Measurements from ENCODE around the gene PABPN1.
"Not testable (repeated sequence)": the region's sequence is repeated elsewhere in the genome, so short reads cannot be mapped to it uniquely, and the experiment has no call there.

Gene PABPN1

GRCh38 chr14:23323838-23324454 lies 2.7 kb downstream of the PABPN1 start:
- no peak overlapping the region for H3K4me3 ChIP-seq (replicated peaks in 1 of 2; ENCODE audit: low read depth in 2 of 2, low read length in 2 of 2)
- DNase-seq (ENCODE audit: low read depth in 2 of 2): no peak
- TF ChIP-seq, protein P1, sequence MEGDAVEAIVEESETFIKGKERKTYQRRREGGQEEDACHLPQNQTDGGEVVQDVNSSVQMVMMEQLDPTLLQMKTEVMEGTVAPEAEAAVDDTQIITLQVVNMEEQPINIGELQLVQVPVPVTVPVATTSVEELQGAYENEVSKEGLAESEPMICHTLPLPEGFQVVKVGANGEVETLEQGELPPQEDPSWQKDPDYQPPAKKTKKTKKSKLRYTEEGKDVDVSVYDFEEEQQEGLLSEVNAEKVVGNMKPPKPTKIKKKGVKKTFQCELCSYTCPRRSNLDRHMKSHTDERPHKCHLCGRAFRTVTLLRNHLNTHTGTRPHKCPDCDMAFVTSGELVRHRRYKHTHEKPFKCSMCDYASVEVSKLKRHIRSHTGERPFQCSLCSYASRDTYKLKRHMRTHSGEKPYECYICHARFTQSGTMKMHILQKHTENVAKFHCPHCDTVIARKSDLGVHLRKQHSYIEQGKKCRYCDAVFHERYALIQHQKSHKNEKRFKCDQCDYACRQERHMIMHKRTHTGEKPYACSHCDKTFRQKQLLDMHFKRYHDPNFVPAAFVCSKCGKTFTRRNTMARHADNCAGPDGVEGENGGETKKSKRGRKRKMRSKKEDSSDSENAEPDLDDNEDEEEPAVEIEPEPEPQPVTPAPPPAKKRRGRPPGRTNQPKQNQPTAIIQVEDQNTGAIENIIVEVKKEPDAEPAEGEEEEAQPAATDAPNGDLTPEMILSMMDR (IDR thresholded peaks at IDR 0.05; ENCODE audit: low read depth, low read length): no peak

- no peak overlapping the region for H3K4me3 ChIP-seq (replicated peaks in 1 of 2; ENCODE audit: low read depth in 2 of 2, low read length in 2 of 2)
- TF ChIP-seq, protein P1 (IDR thresholded peaks at IDR 0.05; ENCODE audit: low read depth, low read length): no peak
- DNase-seq (ENCODE audit: low read depth in 2 of 2): no peak
Observed at GRCh38 chr14:23324455-23324846, 3.2 kb downstream of the PABPN1 start.

GRCh38 chr14:23324993-23325392 lies 3.7 kb downstream of the PABPN1 start:
- TF ChIP-seq, protein P1 (IDR thresholded peaks at IDR 0.05; ENCODE audit: low read depth, low read length): no peak
- DNase-seq (ENCODE audit: low read depth in 2 of 2): no peak
- H3K4me3 ChIP-seq (replicated peaks in 1 of 2; ENCODE audit: low read depth in 2 of 2, low read length in 2 of 2): no peak overlapping the region

DNA sequence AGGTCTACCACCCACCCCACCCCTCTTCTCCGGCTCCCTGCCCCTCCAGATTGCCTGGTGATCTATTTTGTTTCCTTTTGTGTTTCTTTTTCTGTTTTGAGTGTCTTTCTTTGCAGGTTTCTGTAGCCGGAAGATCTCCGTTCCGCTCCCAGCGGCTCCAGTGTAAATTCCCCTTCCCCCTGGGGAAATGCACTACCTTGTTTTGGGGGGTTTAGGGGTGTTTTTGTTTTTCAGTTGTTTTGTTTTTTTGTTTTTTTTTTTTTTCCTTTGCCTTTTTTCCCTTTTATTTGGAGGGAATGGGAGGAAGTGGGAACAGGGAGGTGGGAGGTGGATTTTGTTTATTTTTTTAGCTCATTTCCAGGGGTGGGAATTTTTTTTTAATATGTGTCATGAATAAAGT lies 4.5 kb downstream of the PABPN1 start:
- not testable (repeated sequence) for DNase-seq (ENCODE audit: low read depth in 2 of 2); H3K4me3 ChIP-seq (replicated peaks in 1 of 2; ENCODE audit: low read depth in 2 of 2, low read length in 2 of 2)

GRCh38 chr14:23326491-23327332 lies 5.5 kb downstream of the PABPN1 start:
- no peak overlapping the region for H3K4me3 ChIP-seq (replicated peaks in 1 of 2; ENCODE audit: low read depth in 2 of 2, low read length in 2 of 2)
- TF ChIP-seq, protein P1 (IDR thresholded peaks at IDR 0.05; ENCODE audit: low read depth, low read length): no peak
- DNase-seq (ENCODE audit: low read depth in 2 of 2): peak in 1 of 2 donors; percentile 3

GRCh38 chr14:23327947-23328744 lies 6.9 kb downstream of the PABPN1 start:
- peak; percentile 86 to 87 for DNase-seq (ENCODE audit: low read depth in 2 of 2)
- TF ChIP-seq, protein P1 (IDR thresholded peaks at IDR 0.05; ENCODE audit: low read depth, low read length): peak; percentile 77
- H3K4me3 ChIP-seq (replicated peaks in 1 of 2; ENCODE audit: low read depth in 2 of 2, low read length in 2 of 2): no peak overlapping the region

DNA sequence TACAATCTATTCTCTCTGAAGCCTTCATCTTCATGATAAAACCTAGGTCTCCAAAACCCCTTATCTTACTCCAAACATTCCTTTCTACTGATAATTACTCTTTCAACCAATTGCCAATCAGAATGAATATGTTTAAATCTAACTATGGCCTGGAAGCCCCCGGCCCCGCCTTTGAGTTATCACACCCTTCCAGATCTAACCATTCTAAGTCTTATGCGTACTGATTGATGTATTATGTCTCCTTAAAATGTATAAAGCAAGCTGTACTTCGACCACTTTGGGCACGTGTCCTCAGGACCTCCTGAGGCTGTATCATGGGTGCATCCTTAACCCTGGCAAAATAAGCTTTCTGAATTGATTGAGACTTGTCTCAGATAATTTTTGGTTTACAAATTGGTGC lies 14.4 kb downstream of the PABPN1 start:
- no peak overlapping the region for H3K4me3 ChIP-seq (replicated peaks in 1 of 2; ENCODE audit: low read depth in 2 of 2, low read length in 2 of 2)
- TF ChIP-seq, protein P1 (IDR thresholded peaks at IDR 0.05; ENCODE audit: low read depth, low read length): no peak
- DNase-seq (ENCODE audit: low read depth in 2 of 2): no peak

Data from cardiac fibroblast (primary cell).